Measurements from ENCODE around the gene ITGA3.

GRCh38 chr17:50053654-50053960, 2.3 kb upstream of the ITGA3 start:
- TF ChIP-seq, protein P1, sequence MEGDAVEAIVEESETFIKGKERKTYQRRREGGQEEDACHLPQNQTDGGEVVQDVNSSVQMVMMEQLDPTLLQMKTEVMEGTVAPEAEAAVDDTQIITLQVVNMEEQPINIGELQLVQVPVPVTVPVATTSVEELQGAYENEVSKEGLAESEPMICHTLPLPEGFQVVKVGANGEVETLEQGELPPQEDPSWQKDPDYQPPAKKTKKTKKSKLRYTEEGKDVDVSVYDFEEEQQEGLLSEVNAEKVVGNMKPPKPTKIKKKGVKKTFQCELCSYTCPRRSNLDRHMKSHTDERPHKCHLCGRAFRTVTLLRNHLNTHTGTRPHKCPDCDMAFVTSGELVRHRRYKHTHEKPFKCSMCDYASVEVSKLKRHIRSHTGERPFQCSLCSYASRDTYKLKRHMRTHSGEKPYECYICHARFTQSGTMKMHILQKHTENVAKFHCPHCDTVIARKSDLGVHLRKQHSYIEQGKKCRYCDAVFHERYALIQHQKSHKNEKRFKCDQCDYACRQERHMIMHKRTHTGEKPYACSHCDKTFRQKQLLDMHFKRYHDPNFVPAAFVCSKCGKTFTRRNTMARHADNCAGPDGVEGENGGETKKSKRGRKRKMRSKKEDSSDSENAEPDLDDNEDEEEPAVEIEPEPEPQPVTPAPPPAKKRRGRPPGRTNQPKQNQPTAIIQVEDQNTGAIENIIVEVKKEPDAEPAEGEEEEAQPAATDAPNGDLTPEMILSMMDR (conservative IDR thresholded peaks at IDR 0.05; ENCODE audit: low read depth, low read length): no peak
- TF ChIP-seq EZH2 (IDR thresholded peaks at IDR 0.05; ENCODE audit: borderline replicate concordance, low read depth, low read length, poor library complexity, severe bottlenecking): no peak

Measured in A673 (cell line).